HG03196 (cell line): ENCODE data around the gene MYO5A.
"Not testable (repeated sequence)": the region's sequence is repeated elsewhere in the genome, so short reads cannot be mapped to it uniquely, and the experiment has no call there.

Experiments
- ATAC-seq: cut with Tn5 transposase; IDR thresholded peaks from one replicate; pipeline ENCODE4 v1.9.1; 2021; ENCODE audit not compliant: unreplicated experiment

Gene MYO5A

DNA sequence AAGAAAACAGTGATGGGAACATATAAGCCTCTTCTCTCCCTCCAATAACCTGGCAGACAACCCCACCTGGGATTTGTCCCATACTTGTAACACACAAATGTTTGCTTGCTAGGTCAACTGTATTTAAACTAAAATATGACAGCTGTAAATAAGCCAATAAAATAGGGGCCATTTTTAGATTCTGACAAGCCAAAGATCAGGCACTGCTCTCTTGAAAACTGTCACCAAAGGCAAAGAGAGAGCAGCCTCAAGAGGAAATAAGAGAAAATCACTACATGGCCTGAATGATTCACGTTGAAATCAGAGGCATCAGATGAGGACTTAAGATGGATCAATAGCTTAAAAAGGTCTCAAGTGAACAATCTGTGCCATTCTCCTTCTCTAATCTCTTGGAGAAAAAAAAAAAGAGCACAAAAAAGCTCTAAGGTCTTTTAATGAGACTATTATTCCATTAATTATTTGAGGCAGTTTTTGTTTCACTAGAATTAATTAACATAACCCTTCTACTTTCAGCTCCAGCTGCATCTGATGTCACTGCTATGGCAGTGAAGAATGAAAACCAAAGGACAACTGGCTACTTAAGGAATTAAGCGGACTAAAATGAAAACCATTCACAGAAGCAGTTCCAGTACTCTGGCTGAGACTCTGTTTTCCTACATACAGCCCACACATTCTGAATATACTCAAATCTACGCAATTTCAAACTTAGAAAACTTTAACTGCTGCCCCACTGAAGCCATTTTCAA is 19.0 kb downstream of the MYO5A start:
- ATAC-seq = no peak

GRCh38 chr15:52506549-52506948 is 22.1 kb downstream of the MYO5A start:
- ATAC-seq = no peak

GRCh38 chr15:52505151-52505550 is 23.5 kb downstream of the MYO5A start:
- no peak for ATAC-seq

GRCh38 chr15:52503788-52504496 is 24.7 kb downstream of the MYO5A start:
- peak; percentile 85 for ATAC-seq

DNA sequence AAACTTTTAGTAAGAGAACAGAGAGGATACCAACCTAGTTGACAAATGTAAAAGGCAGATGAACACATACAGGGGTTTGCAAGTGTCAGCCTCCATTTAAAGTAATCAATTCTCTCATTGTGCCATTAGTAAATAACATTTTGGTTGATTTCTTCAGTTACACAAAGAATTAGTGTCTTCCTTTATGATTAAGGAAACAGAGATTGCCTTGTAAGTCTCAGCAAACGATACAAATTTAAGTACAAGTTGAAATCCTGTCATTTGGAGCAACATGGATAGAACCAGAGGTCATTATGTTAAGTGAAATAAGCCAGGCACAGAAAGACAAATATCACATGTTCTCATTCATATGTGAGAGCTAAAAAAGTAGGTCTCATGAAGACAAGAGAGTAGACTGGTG is 26.1 kb downstream of the MYO5A start:
- no peak for ATAC-seq

GRCh38 chr15:52499506-52499905 is 29.2 kb downstream of the MYO5A start:
- no peak for ATAC-seq

- ATAC-seq = no peak
Observed at GRCh38 chr15:52498706-52499105, 30.0 kb downstream of the MYO5A start.

- ATAC-seq = no peak
Observed at GRCh38 chr15:52496776-52497470, 31.8 kb downstream of the MYO5A start.

DNA sequence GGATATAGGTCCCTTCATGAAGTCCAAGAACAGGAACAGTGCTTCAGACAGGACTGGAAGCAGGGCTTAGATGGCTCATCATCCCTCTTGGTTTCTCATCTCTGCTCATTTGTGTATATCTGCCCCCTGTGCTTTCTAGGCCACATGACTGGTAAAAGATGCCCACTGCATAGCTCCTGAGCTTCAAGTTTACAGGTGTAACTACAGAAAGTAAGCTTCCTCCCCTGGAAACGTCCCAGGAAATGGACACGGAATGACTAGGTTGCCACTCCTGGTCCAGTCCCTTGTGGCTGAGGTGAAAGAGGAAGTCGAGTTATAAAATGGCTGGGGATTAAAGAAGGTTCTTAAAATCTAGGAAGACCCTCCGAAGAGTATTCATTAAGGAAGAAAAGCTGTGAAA is 32.5 kb downstream of the MYO5A start:
- no peak for ATAC-seq

DNA sequence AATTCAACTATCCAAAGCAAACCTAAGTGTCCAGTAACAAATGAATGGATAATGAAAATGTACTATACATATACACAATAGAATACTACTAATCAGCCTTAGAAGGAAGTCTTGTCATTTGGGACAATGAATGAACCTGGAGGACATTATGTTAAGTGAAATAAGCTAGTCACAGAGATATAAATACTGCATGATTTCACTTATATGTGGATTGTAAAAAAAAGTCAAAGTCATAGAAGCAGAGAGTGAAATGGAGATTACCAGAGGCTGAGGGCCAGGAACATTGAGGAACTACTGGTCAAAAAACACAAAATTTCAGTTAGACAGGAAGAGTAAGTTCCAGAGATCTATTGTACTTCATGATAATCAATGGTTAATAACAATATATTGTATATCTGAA is 33.6 kb downstream of the MYO5A start:
- ATAC-seq = no peak

DNA sequence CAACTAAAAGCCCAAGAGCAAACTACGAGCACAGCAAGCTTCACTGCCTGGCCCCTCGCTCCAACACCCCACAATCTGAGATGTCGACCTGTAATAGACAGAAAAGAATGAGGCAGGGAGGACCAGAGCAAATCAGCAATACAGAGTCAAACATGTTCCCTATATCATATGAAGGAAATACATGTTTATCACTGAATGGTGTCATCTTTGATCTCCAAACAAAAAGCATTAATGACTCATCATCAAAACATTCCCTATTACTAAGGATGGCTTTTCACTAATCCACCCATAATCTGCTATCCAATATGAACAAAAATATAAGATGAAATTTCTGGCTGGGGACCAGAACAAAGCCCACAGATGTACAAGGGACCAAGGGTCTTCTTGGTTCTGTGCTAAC is 34.7 kb downstream of the MYO5A start:
- no peak for ATAC-seq

GRCh38 chr15:52492132-52492531 is 36.5 kb downstream of the MYO5A start:
- ATAC-seq = no peak

DNA sequence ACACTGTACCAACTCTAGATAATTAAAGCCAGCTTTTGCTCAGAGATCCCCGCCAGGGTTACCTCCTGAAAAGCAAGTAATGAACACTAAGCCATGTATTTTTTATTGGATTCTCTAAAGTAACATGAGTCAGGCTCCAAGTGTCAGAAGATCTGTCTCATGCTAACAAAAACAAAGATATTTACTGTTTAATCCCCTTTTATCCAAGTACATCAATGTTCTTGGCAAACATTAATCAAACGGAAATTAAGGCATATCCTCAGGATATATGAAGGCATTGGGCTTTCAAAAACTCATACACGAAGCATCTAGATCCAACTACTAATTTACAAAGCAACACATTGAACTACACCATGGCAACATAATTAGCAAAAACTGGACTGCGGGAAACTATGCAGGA is 37.2 kb downstream of the MYO5A start:
- ATAC-seq = no peak

GRCh38 chr15:52489430-52489829 is 39.2 kb downstream of the MYO5A start:
- not testable (repeated sequence) for ATAC-seq

GRCh38 chr15:52488830-52489229 is 39.9 kb downstream of the MYO5A start:
- no peak for ATAC-seq

DNA sequence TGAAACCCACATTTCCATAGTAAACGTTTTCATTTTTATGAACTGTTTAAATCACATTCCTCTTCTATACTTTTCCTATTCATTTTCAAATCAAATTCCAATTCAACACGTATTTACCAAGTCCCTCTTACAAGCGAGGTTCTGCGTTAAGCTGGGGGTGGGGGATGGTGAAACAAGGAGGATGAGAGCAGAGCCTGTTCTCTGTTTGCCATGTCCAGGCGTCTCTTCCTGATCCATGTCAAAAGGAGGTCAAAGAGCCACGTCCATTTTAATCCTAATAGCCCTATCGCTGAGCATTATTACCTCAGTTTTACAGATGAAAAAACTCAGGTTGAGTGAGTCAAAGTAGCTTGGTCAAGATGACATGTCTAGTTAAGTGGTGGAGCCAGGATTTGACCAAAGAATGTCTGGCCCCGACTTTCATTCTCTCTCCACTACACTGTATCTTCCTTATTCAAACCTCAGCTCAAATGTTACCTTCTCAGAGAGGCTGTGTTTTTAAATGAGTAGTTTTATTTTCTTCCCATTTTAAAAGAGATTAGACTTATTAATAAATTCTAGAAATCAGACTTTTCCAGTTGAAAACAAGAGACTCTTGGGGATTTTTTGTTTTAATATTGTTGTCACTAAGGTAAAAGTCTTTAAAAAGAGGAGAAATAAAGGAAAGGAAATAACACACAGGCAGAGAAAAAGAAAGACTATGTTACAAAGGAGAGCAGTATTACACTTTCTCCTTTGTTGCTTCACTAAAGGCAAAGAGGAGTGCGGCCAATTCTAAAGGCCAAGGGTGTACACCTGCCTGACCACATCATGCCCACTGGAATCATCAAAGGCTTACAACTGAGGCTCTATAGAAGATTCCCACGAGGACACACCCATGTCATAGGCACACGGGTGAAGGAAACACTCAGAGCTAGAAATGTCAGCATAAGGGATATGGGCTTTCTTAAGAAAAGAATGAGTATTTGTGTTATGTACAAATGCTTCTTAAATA is 42.4 kb downstream of the MYO5A start:
- no peak for ATAC-seq

- no peak for ATAC-seq
Observed at GRCh38 chr15:52485290-52485689, 43.4 kb downstream of the MYO5A start.

DNA sequence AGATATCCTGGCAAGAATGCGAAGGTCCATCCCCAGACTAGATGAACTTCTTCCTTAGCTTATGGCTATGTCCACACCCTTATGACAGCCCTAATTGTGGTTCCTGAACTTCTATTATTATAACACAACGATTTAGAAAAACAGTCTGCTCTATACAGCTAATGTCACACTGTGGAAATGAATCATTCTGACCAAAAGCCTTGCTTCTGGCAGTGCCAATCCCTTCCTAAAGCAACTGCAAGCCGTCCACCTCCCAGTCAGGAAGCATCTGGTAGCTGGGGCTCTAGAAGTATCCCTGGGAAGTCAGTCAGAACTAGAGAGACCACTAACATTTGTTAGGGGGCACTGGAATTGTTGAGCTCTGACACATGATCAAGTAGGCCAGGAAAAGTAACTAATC is 45.0 kb downstream of the MYO5A start:
- no peak for ATAC-seq

- peak; percentile 94 for ATAC-seq
Observed at GRCh38 chr15:52481915-52482314, 46.8 kb downstream of the MYO5A start.

GRCh38 chr15:52480990-52481389 is 47.7 kb downstream of the MYO5A start:
- ATAC-seq = no peak

DNA sequence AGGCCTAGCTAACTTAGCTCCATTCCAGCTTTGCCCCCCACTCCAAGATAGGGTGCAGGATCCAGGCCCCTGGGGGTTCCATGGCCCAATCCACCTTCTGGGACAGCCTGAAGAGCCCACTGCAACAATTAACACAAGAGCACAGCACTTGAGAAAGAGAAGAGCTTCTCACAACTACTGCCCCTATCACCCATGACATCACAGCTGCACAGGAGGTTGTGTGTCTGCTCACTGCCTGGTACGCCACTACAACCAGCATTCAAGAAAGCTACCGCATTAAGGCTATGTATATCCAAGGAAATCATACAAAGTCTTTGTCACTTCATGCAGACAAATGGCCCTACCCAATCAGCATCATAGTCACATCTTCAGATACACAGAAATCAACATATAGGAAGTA is 62.0 kb downstream of the MYO5A start:
- no peak for ATAC-seq
